Adipose tissue (tissue), 3 donors: ENCODE measurements around the gene WLS. TPM values are rescaled to one million over a fixed set of nuclear protein-coding genes. Genes with fewer than 3 reads are reported as not detected.
"Not testable (repeated sequence)": the region's sequence is repeated elsewhere in the genome, so short reads cannot be mapped to it uniquely, and the experiment has no call there.

ENCODE experiments used
- H3K27ac ChIP-seq: one replicate; pipeline ENCODE4 v1.5.1; 2013; ENCODE audit warnings: low read depth, low read length
- WGBS, 3 donors: extraction: QIAGEN DNeasy Blood & Tissue Kit; methylation state at CpG; one replicate each; pipeline ENCODE4 v1.1.7; 2013; 5-methylcytosine and 5-hydroxymethylcytosine counted together
- polyA plus RNA-seq, 3 donors: library from polyadenylated mRNA; stranded (reverse); fragments of 200-250 nt; gene quantifications; one replicate each; pipeline ENCODE4 v1.2.3, GENCODE V29; 2013
- donor health status: healthy with polysubstance abuse.
- donor health status: Bipolar disorder and iron deficiency.
- donor health status: healthy.

Gene WLS
- 10 to 100 TPM; 20.1 to 31.6 (median 25.3) TPM for polyA plus RNA-seq

DNA sequence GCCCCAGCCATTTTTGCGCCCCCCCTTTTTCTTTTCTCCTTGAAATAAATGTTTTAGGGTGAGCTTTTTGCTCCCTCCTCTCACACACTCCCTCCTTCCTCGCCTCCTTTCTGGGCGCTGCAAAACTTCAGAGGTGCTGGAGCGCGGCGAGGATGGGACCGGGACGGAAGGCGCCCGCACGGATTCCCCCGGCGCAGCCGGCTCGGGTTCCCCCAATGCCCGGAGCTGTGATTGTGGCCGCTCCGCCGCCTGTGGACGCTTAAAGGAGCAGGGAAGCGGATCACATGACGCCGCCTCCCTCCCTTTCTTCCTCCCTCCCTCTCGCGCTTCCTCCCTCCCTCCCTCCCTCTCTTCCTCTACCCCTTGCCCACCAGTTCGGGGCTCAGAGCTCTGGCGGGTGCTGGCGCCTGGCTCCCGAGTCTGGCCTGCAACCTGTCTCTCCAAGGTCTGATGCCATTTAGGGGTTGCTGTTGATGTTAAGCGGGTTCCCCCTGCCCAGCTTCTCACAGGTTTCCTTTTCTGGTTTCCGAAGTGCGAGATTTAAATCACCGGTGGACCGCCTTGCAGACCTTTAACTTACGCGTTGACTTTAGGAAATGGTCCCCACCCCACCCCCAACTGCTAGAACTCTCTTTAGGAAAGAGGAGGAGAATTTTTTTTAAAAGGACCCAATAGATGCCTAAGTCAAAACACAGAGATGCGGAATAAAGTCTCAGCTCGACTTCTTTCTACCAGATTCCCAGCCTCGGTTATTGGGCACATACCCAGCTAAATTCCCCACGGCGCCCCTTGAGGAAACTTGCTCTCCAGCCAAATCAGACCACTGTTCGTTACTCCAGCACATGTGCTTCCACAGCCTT, at the start of gene WLS:
TSS of gene WLS (minus strand) at position 235 of the 860 bp plus-strand sequence. CDS start at position 11, 224 bp downstream.
- no peak within 1 kb of the TSS for H3K27ac ChIP-seq
- 0 to 1% (median 1%) methylated on average over 40 to 42 of the region's 42 CpGs for WGBS, 3 donors

DNA sequence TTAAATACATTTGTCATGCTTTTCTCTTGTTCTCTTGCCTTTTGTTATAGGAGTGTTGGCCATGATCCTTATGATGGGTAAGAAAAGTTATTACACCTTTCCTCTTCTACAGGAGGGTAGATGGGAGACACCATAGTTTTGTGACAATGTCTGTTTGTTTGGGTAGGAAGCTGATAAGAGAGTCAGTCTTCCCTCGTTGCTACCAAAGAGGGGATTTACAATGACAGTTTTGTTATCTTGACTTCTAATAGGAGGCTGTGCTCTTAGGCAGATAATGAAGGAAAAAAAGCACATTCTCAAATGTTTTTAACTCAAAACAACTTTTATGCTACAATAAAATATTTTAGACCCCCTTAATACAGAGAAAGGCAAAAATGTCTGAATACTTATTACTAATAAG, 48.0 kb upstream of the WLS start:
- 41 to 63% (median 50%) methylated on average over 1 of the region's 1 CpG for WGBS, 3 donors

GRCh38 chr1:68279846-68280245, 47.5 kb upstream of the WLS start:
- WGBS, 3 donors, result 85 to 90% (median 86%) methylated on average over 2 of the region's 2 CpGs
- no peak overlapping the region for H3K27ac ChIP-seq

More for the DNA sequence above, 48.0 kb upstream of the WLS start:
- no peak overlapping the region for H3K27ac ChIP-seq

DNA sequence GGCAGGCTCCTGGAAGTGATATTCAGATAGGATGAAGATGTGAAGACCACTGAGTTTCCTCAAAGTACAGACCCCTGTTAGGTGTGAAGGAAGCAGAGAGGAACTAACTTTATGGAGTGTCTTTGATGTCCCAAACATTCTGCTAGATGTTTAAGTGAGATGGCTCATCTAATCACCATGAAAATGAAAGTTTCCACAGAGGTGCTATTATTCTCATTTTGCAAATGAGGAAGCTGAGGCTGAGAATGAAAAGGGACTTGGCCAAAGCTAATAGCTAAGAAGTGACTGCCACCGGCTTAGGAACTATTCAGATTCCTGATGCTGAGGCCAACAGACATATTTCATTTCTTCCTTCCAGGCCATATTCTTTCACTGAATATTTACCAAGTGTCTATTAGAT, 45.9 kb upstream of the WLS start:
- no peak overlapping the region for H3K27ac ChIP-seq
- 75 to 80% (median 75%) methylated on average over 1 of the region's 1 CpG for WGBS, 3 donors

GRCh38 chr1:68276448-68276847, 44.1 kb upstream of the WLS start:
- H3K27ac ChIP-seq, result no peak overlapping the region
- 61 to 78% (median 77%) methylated on average over 2 of the region's 2 CpGs for WGBS, 3 donors

DNA sequence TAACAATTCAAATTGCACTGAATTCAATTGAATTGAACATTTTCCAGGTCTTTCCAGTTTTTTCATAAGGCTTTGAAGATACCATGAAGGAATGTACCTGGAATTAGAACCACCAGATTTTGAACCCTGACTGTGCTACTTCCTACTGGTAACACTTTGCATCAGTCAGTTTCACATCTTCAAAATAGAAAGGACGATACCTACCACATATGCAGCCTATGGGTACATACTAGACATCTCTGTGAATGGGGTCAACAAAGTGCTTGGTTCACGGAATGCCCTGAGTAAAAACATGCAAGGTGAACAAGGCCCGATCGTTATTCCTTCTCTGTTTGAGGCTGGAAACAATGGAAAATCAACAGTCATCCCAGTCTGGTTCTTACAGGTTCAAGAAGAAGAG, 41.2 kb upstream of the WLS start:
- H3K27ac ChIP-seq, result no peak overlapping the region
- WGBS, 3 donors, result 62 to 95% (median 79%) methylated on average over 4 of the region's 4 CpGs

DNA sequence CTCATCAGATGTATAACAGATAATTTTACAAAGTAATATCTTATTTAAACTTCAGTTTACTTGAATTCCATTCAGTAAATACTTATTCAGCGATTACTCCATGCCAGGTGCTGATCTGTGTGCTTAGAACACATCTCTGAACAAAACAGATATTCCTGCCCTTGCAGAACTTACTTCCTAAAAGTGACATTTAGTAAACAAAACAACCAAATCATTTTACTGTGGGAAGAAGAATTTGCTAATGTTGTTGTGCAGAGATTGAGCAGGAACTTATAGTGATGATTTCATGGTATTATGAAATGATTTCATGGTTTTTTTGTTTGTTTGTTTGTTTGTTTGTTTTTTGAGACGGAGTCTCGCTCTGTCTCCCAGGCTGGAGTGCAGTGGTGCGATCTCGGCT, 39.3 kb upstream of the WLS start:
- 85 to 93% (median 87%) methylated on average over 5 of the region's 5 CpGs for WGBS, 3 donors
- no peak overlapping the region for H3K27ac ChIP-seq

- H3K27ac ChIP-seq, result no peak overlapping the region
These were observed 38.6 kb upstream of the WLS start for GRCh38 chr1:68270951-68271350.

DNA sequence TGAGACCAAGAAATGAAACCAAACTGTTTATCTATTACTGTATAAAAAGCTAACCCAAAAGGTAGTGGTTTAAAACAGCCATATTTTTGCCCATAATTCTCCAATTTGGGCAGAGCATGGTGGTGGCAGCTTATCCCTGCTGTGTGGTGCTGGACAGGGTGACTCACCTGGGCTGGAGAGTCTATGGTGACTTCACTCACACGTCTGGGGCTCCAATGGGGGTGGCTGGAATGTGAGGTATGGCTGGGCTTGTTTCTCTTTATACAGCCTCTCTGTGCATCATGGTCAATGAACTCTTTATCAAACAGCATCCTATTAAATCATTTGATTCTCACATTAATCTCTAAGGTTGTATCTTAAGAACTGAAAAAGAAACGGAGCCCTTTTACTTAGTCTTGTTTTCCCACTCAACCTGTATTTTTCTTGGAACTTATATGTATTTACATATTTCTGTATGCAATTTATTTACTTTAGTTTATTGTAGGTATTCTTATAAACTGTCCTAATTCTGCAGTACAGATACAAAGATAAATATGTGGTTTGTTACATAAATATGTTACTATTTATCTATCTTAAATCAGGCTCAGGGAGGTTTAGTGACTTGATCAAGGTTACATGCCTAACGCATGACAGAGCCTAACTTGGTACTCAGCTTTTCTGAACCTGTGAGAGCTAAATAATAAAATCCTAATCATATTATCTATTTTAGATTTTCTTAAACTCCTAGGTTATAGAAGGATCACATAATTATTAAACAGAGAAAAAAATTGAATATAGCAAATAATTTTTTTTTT, 37.5 kb upstream of the WLS start:
- 73 to 86% (median 83%) methylated on average over 3 of the region's 3 CpGs for WGBS, 3 donors
- H3K27ac ChIP-seq, result no peak overlapping the region

GRCh38 chr1:68268896-68269483, 36.7 kb upstream of the WLS start:
- WGBS, 3 donors, result 60 to 69% (median 62%) methylated on average over 4 of the region's 4 CpGs
- H3K27ac ChIP-seq, result no peak overlapping the region

GRCh38 chr1:68256824-68257223, 24.5 kb upstream of the WLS start:
- not testable (repeated sequence) for H3K27ac ChIP-seq
- 89 to 93% (median 92%) methylated on average over 5 of the region's 5 CpGs for WGBS, 3 donors

DNA sequence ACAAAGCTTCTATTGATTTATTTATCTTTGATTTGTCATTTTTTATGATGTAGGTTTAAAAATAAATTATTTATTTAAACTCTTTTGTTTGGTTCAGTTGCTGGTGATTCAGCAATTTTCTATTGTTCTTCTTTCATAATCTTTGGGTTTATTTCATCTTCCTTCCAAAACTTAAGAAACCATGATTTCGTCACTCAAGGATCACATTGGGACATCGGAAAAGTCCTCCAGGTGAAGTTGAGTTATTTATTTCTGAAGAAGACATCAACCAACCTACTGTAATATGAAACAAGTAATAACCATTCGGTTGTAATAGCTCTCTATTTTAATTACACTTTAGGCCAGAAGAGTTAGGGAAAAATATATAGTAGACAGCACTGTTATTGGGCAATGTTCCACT, 23.0 kb upstream of the WLS start:
- no peak overlapping the region for H3K27ac ChIP-seq
- 60 to 95% (median 69%) methylated on average over 3 of the region's 3 CpGs for WGBS, 3 donors

DNA sequence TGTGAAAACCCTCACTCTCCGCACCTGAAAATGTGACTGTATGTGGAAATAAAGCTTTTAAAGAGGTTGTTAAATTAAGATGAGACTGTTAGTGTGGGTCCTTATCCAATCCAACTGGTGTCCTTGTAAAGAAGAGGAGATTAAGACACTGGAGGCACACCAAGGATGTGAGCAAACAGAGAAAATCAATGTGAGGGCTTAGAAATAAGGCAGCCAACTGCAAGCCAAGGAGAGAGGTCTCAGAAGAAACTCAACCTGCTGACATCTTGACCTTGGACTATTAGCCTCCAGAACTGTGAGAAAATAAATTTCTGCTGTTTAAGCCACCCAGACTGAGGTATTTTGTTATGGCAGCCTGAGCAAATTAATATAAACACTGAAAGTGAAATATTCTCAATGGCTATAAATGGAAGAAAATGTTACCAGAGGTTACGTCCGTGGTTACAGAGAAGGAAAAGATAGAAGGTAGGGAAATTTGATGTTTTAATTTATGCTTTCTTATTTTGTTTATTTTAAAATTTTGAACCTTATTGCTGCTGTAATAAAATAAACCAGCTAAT, 22.4 kb upstream of the WLS start:
- 58 to 70% (median 67%) methylated on average over 3 of the region's 3 CpGs for WGBS, 3 donors
- H3K27ac ChIP-seq, result no peak overlapping the region

GRCh38 chr1:68237040-68237439, 4.7 kb upstream of the WLS start:
- H3K27ac ChIP-seq, result no peak overlapping the region
- 90 to 100% (median 92%) methylated on average over 2 of the region's 2 CpGs for WGBS, 3 donors

- no peak overlapping the region for H3K27ac ChIP-seq
- 78 to 88% (median 85%) methylated on average over 2 of the region's 2 CpGs for WGBS, 3 donors
These were observed 1.8 kb upstream of the WLS start for GRCh38 chr1:68234094-68234493.

DNA sequence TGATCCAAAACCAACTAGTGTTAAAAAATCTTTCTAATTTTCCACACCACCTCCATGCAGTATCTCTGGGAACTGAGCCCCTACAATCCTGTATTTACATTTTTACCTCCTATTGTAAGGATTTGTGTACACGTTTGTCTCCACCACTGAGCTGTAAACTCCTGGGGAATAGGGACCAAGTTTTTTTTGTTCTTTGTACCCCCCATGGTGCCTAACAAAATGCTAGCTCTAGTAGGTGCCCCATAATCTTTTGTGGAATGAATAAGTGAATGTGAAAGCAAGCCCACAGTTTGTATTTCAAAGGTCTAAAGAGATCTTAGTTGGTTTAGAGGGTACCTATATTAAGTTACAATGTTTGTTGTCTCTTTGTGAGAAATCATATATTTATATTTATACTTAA, 879 bp upstream of the WLS start:
- no peak overlapping the region for H3K27ac ChIP-seq
- WGBS, 3 donors, result 28 to 47% (median 44%) methylated on average over 1 of the region's 1 CpG

- 1% methylated on average over 31 of the region's 31 CpGs for WGBS, 3 donors
These were observed 565 bp downstream of the WLS start for GRCh38 chr1:68231627-68232288.

DNA sequence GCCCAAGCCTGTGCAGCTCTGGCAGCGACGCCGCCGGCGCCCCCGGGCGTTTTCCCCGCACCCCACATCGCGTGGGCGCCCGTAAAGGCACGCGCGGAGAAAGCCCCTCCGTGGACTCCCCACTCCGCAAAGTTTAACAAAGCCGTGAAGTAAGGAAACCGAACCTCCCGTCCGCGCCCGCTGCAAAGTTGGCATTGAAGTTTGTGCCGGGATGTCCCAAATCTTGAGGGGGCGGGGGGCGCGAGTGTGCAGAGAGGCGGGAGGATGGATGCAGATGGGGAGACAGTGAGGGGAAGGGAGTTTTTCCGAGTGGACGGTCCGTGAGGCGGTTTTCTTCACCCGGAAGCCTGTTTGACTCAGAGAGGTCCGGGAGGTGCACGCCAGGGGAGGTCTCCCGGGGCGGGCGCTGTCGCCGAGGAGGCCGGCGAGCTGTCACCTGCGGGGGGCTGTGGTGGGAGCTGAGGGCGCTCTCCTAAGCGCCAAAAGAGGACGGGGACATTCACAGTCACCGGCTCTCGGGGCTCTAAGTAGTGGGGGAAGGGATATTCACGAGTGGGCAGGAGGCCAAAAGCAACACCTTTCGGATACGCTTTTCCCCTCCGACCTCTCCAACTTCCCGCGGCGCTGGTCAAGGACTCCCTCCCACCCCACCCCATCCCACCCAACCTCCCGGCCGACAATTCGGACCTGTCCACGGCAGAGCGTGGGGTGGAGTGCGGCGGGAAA, 1.3 kb downstream of the WLS start:
- no peak overlapping the region for H3K27ac ChIP-seq
- WGBS, 3 donors, result 1 to 2% (median 1%) methylated on average over 58 to 62 of the region's 62 CpGs

More at GRCh38 chr1:68231627-68232288, 565 bp downstream of the WLS start:
- no peak overlapping the region for H3K27ac ChIP-seq
